ENCODE data around the gene TNFAIP8L3.

GRCh38 chr15:51083641-51084166, 11.0 kb downstream of the TNFAIP8L3 start:
- TF ChIP-seq, protein P1, sequence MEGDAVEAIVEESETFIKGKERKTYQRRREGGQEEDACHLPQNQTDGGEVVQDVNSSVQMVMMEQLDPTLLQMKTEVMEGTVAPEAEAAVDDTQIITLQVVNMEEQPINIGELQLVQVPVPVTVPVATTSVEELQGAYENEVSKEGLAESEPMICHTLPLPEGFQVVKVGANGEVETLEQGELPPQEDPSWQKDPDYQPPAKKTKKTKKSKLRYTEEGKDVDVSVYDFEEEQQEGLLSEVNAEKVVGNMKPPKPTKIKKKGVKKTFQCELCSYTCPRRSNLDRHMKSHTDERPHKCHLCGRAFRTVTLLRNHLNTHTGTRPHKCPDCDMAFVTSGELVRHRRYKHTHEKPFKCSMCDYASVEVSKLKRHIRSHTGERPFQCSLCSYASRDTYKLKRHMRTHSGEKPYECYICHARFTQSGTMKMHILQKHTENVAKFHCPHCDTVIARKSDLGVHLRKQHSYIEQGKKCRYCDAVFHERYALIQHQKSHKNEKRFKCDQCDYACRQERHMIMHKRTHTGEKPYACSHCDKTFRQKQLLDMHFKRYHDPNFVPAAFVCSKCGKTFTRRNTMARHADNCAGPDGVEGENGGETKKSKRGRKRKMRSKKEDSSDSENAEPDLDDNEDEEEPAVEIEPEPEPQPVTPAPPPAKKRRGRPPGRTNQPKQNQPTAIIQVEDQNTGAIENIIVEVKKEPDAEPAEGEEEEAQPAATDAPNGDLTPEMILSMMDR (IDR thresholded peaks at IDR 0.05): no peak
- no peak for TF ChIP-seq ZFX (IDR thresholded peaks at IDR 0.05; ENCODE audit: borderline replicate concordance)
